GM10266 (cell line): ENCODE data around the gene CMTM7.

Source experiments
- DNase-seq: peaks from one replicate; pipeline ENCODE4 v3.0.0; 2012; ENCODE audit errors: extremely low spot score
- CTCF ChIP-seq: IDR thresholded peaks from 2 replicates; pipeline ENCODE4 v1.5.1; 2012; ENCODE audit warnings: mild to moderate bottlenecking, low read depth; ENCODE audit not compliant: control insufficient read depth, insufficient read depth; ENCODE audit errors: missing control alignments

Gene CMTM7

DNA sequence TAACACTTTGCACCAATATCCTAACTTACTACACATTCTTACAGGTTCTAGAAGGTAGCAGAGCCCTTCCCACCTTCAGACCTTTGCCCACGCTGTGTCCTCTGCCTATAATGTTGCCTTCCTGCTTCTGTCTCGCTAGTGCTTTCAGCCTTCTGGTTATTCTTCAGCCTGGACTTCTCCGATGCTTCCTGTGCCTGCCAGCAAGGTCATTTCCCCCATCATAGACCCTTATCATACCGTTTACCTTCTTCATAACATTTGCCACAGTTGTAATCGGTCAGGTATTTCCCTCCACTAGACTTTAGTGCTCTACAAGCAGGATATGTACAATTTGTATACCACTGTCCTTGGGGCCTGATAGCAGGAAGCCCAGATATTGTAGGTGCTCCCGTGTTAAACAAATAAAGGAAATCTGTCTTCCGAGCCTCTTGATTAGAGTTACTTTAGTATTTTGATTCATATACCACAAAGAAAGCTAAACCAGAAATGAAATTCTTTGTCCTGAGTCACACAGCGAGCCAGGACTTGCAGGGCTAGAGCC, 35.8 kb upstream of the CMTM7 start:
- no peak for DNase-seq
- TF ChIP-seq CTCF: no peak

GRCh38 chr3:32359766-32360492, 31.7 kb upstream of the CMTM7 start:
- no peak for TF ChIP-seq CTCF
- no peak for DNase-seq

GRCh38 chr3:32360493-32360827, 31.2 kb upstream of the CMTM7 start:
- DNase-seq: no peak
- TF ChIP-seq CTCF: no peak

DNA sequence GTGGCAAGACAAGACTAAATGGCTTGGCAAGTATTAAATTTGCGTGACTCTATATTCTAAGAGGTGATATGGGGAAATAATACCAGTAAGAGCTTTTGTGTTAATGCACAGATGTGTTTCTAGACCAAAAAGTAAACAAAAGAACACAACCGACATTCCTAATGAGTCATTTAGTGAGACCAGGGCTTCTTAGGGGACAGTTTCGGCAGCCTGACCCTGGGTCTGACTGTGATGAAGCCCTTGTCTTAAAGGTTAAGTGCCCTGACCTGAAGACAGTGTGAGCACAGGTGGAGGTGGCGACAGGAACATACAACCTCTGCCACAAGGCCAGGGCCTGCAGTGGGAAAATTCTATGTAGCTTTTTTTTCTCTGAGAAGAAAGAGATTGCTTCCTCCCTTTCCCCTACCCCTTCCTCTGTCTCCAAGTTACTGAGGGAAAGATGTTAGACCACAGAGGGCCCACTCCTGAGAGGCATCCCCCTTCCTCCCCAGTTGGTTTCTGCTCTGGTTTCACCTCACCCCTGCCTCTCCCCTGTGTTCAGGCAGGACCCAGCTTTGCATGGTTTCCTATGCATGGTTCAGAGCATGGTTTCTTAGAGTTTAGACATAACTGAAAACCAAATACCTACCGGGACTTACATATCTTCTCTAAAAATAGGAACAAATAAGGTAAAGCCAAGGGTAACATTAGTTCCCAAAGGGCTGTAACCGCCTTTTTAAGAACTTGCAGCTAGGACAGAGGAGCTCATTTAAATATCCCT, 24.8 kb upstream of the CMTM7 start:
- TF ChIP-seq CTCF: no peak
- DNase-seq: no peak

DNA sequence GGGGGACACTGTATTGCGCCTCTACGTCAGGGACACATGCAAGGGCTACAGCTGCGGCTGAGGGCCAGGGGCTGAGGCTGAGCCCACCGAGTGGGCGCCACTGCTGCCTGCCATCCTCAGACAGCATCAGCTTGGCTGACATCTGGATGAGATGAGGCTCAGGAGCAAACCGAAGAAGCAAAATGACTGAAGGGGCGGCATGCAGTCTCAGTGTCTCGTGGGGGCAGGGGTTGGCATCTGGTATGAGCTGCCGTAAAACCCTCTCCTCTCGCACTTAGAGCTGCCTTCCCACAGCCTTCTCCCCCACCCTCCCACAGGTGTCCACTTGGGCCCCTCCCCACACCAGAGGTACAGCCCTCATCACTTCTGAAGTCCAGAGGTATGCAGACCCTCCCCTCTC, 24.2 kb upstream of the CMTM7 start:
- TF ChIP-seq CTCF: no peak

GRCh38 chr3:32371461-32372212, 20.0 kb upstream of the CMTM7 start:
- TF ChIP-seq CTCF: no peak

More for the DNA sequence above, 24.2 kb upstream of the CMTM7 start:
- DNase-seq: no peak

More at GRCh38 chr3:32371461-32372212, 20.0 kb upstream of the CMTM7 start:
- no peak for DNase-seq
